ENCODE results near the gene WASHC4.

WASHC4 gene

GRCh38 chr12:105071981-105072380, 35.5 kb upstream of the WASHC4 start:
- Histone ChIP-seq H3K27ac (no peak overlapping the region), H3K4me3 (no peak overlapping the region)
- TF ChIP-seq, protein P1, sequence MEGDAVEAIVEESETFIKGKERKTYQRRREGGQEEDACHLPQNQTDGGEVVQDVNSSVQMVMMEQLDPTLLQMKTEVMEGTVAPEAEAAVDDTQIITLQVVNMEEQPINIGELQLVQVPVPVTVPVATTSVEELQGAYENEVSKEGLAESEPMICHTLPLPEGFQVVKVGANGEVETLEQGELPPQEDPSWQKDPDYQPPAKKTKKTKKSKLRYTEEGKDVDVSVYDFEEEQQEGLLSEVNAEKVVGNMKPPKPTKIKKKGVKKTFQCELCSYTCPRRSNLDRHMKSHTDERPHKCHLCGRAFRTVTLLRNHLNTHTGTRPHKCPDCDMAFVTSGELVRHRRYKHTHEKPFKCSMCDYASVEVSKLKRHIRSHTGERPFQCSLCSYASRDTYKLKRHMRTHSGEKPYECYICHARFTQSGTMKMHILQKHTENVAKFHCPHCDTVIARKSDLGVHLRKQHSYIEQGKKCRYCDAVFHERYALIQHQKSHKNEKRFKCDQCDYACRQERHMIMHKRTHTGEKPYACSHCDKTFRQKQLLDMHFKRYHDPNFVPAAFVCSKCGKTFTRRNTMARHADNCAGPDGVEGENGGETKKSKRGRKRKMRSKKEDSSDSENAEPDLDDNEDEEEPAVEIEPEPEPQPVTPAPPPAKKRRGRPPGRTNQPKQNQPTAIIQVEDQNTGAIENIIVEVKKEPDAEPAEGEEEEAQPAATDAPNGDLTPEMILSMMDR (IDR thresholded peaks at IDR 0.05), result no peak
- no peak for DNase-seq (ENCODE audit: low spot score)

DNA sequence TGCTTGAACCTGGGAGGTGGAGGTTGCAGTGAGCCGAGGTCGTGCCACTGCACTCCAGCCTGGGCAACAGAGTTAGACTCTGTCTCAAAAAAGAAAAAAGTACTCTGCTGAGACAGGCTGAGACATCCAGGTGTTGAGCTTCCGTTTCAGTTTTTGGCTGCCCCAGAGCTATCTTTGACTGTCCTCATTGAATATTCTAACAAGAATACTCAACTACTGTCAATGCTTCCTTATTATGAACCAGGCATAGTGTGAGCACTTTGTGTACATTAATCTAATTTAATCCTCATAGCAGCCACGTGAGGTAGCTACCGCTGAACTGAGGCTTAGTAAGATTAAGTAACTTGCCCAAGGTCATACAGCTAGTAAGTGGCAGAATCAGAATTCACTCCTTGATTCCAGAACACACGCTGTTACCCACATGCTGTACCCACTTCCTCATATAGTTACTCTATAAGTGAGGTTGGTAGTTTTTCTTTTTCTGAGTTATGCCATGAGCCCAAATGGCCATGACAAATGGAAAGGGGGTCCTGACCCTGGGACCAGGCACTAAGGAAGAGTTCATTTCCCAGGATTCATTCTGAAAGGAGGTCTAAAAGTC, 34.5 kb upstream of the WASHC4 start:
- no peak overlapping the region for H3K4me3 ChIP-seq
- DNase-seq (ENCODE audit: low spot score), result no peak
- H3K27ac ChIP-seq, result no peak overlapping the region
- TF ChIP-seq, protein P1 (IDR thresholded peaks at IDR 0.05), result no peak

GRCh38 chr12:105076098-105076497, 31.4 kb upstream of the WASHC4 start:
- DNase-seq (ENCODE audit: low spot score), result no peak
- TF ChIP-seq, protein P1 (IDR thresholded peaks at IDR 0.05), result no peak
- Histone ChIP-seq H3K4me3 (no peak overlapping the region), H3K27ac (peak overlapping the region in 1 of 2 donors; percentile 37)

GRCh38 chr12:105076913-105077312, 30.6 kb upstream of the WASHC4 start:
- H3K27ac ChIP-seq, result no peak overlapping the region
- no peak for DNase-seq (ENCODE audit: low spot score)
- TF ChIP-seq, protein P1 (IDR thresholded peaks at IDR 0.05), result no peak
- no peak overlapping the region for H3K4me3 ChIP-seq

GRCh38 chr12:105077435-105077834, 30.1 kb upstream of the WASHC4 start:
- Histone ChIP-seq H3K27ac (no peak overlapping the region), H3K4me3 (no peak overlapping the region)
- TF ChIP-seq, protein P1 (IDR thresholded peaks at IDR 0.05), result no peak
- DNase-seq (ENCODE audit: low spot score), result no peak

GRCh38 chr12:105078712-105079570, 28.6 kb upstream of the WASHC4 start:
- DNase-seq (ENCODE audit: low spot score), result no peak
- TF ChIP-seq, protein P1 (IDR thresholded peaks at IDR 0.05), result no peak
- Histone ChIP-seq H3K27ac (no peak overlapping the region), H3K4me3 (no peak overlapping the region)

DNA sequence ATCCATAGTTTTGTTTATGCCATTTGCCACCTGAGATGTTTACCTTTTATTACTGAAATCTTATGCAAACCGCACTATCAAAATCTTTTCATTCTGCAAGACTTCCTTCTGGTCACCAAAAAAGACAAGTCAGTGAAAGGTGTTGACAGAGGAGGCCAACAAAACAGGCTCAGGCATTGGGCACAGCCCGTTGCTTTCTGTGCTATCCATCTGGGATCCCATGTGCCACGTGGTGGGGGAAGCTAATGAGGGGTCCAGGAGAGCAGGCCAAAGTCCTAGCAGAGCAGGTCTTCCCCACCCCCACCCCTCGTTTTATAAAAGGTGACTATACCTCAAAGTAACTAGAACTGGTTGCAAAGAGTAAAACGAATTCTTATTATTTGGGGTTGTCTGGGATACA, 24.5 kb upstream of the WASHC4 start:
- peak overlapping the region; percentile 87 for H3K4me3 ChIP-seq
- TF ChIP-seq, protein P1 (IDR thresholded peaks at IDR 0.05), result no peak
- no peak for DNase-seq (ENCODE audit: low spot score)
- peak overlapping the region in 1 of 2 donors; percentile 55 for H3K27ac ChIP-seq
